CD4-positive, alpha-beta T cell (primary cell): Measurements from ENCODE around the gene FBXL17. TPM values are rescaled to one million over a fixed set of nuclear protein-coding genes. Genes with fewer than 3 reads are reported as not detected.

Experiments used
- ATAC-seq: fragments of 200-7000 bp; cut with Tn5 transposase; one replicate; pipeline ENCODE4 v1.10.0; 2022; ENCODE audit warnings: mild to moderate bottlenecking; ENCODE audit not compliant: poor library complexity
- CTCF ChIA-PET: fragments of 350-600 bp; sonication (Branson Sonifier 250); formaldehyde crosslinking; loops from one replicate; lab custom pipeline; 2021; ENCODE audit warnings: antibody characterized with exemption, inconsistent platforms; lab: Charles Lee
- POLR2A ChIA-PET: fragments of 350-600 bp; sonication (Branson Sonifier 250); formaldehyde crosslinking; loops from one replicate; lab custom pipeline; 2021; ENCODE audit warnings: antibody characterized with exemption, inconsistent platforms; lab: Charles Lee
- DNase-seq, 14 experiments: peaks; one replicate each; pipeline ENCODE4 v3.0.0-alpha.2; 2013 to 2020; ENCODE audit warnings: mixed read lengths in 2 of 14
- H3K27ac ChIP-seq, 2 donors: one replicate each; pipeline versions ENCODE4 v1.5.1 to v1.7.0; 2013; ENCODE audit warnings: low read length in 2 of 2, low read depth in 1 of 2, mild to moderate bottlenecking in 1 of 2
- H3K27me3 ChIP-seq, 2 experiments: 1 replicate in 1 of 2; 2 replicates in 1 of 2; pipeline versions ENCODE4 v1.6.1 to v1.7.0; 2013; ENCODE audit warnings: low read length in 2 of 2, control low read depth in 1 of 2, mild to moderate bottlenecking in 1 of 2, moderate library complexity in 1 of 2; ENCODE audit not compliant: insufficient read depth in 2 of 2, control insufficient read depth in 1 of 2
- H3K36me3 ChIP-seq: one replicate; pipeline ENCODE4 v1.6.1; 2013; ENCODE audit warnings: low read length, control low read depth; ENCODE audit not compliant: insufficient read depth
- H3K4me1 ChIP-seq: one replicate; pipeline ENCODE4 v1.6.1; 2013; ENCODE audit warnings: low read length, control low read depth; ENCODE audit not compliant: insufficient read depth
- H3K4me3 ChIP-seq: one replicate; pipeline ENCODE4 v1.5.1; 2013; ENCODE audit warnings: mild to moderate bottlenecking, low read length, moderate library complexity
- H3K9me3 ChIP-seq, 2 experiments: 1 replicate in 1 of 2; 2 replicates in 1 of 2; pipeline versions ENCODE4 v1.6.1 to v1.7.0; 2013; ENCODE audit warnings: low read length in 2 of 2, mild to moderate bottlenecking in 2 of 2, control low read depth in 1 of 2, moderate library complexity in 1 of 2; ENCODE audit not compliant: control insufficient read depth in 1 of 2, insufficient read depth in 1 of 2
- H3K27ac Mint-ChIP-seq: one replicate; pipeline ENCODE4 v1.8.0; 2020; ENCODE audit warnings: mixed read lengths
- H3K27me3 Mint-ChIP-seq: one replicate; pipeline ENCODE4 v1.8.0; 2021; ENCODE audit warnings: mixed read lengths
- H3K36me3 Mint-ChIP-seq: one replicate; pipeline ENCODE4 v1.8.0; 2021; ENCODE audit warnings: low read depth, mixed read lengths
- H3K4me1 Mint-ChIP-seq: one replicate; pipeline ENCODE4 v1.8.0; 2021; ENCODE audit warnings: low read depth, mixed read lengths
- H3K4me3 Mint-ChIP-seq: one replicate; pipeline ENCODE4 v1.8.0; 2020; ENCODE audit warnings: mild to moderate bottlenecking, mixed read lengths
- H3K9me3 Mint-ChIP-seq: one replicate; pipeline ENCODE4 v1.8.0; 2020; ENCODE audit warnings: mixed read lengths
- CTCF ChIP-seq: fragments of 200-600 bp; IDR thresholded peaks from one replicate; pipeline ENCODE4 v1.8.0; 2022; ENCODE audit warnings: antibody characterized with exemption, mild to moderate bottlenecking
- intact Hi-C, 2 experiments: fragments of 100-400 bp; cut with DNase I in 1 of 2; cut with micrococcal nuclease in 1 of 2; formaldehyde crosslinking; loops; one replicate each; pipeline versions ENCODE4 v1.15.1 to v1.9.0; 2023 to 2025; cut with DNase I, micrococcal nuclease
- total RNA-seq, 174 experiments: library from RNA in 2 of 174; stranded (reverse) in 2 of 174; gene quantifications; one replicate each; pipeline ENCODE4 v1.2.3 and lab custom pipeline; 2021 to 2026

The FBXL17 gene
- total RNA-seq, 2 experiments from 2014 or later, result 17.9 to 21.1 TPM

GRCh38 chr5:108381350-108381953 is 446 bp downstream of the FBXL17 start:
- no peak for TF ChIP-seq CTCF
- ATAC-seq (peak; percentile 61), DNase-seq (peak; percentile 69 to 90 (median 79))
- Histone ChIP-seq H3K9me3 (peaks cover 5% of the 10 kb centered on the region in 2 experiments), H3K4me1 (peaks cover 13% of the 10 kb centered on the region), H3K36me3 (no peaks in the 10 kb centered on the region), H3K27ac (peak overlapping the region; percentile 88 to 98), H3K27me3 (no peaks in the 10 kb centered on the region), H3K4me3 (peak overlapping the region; percentile 63)
- Mint-ChIP-seq H3K27ac (peak overlapping the region; percentile 94), H3K4me3 (peak overlapping the region; percentile 90), H3K36me3 (peaks cover 37% of the 10 kb centered on the region), H3K27me3 (no peaks in the 10 kb centered on the region), H3K9me3 (peaks cover 6% of the 10 kb centered on the region), H3K4me1 (peaks cover 51% of the 10 kb centered on the region)
- ChIA-PET CTCF (no interaction called here), POLR2A (interaction anchor here (0.6 to 2.9 kb wide), 15 partner anchors 8 to 1761 kb away, joined by 3 to 59 read pairs (median 6); partner anchors contain the start of genes FER, MAN2A1 and PJA2)
- intact Hi-C loops, result loop anchor here in 1 of 2 experiments (5.0 to 10.0 kb wide), 2 partner anchors 366 to 1313 kb away; partner anchors contain the start of gene FER

DNA sequence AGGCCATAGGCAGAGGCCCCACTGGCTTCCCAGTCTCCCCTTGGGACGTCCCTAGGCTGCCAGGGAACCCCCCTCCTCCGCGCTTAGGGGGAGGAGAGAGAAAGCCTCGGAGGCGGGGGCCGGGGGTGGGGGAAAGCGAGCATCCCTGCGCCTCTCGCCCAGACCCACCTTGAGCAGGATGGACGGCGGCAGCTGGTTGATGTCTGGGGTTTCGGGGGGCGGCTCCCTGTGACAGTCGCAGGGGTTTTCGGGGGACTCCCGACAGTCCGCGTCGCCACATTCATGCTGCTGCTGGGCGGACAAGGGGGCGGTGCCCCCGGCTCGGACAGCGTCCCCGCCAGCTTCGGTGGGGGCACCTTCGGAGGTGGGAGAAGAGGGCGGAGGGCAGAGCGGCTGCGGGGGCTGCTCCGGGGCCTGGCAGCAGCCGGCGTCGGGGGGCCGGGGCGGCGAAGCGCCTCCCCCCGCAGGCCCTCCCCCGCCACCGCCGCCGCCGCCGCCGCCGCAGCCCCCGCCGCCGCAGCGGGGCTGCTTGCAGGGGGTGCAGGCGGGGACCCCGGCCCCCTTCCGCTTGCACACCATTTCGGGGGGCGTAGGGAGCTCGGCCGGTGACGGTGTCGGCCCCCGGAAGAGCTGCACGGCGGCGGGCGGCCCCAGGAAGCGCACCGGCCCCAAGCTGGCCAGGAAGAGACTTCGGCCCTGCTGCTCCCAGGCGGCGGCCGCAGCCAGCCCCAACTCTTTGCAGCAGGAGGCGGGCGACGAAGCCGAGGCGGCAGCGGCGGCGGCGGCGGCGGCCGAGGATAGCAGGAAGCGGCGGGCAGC is 1.2 kb downstream of the FBXL17 start:
- ChIA-PET CTCF (no interaction called here), POLR2A (interaction anchor here (0.6 to 2.9 kb wide), 6 partner anchors 29 to 1762 kb away, joined by 3 to 25 read pairs (median 3); partner anchors contain the start of gene MAN2A1)
- Mint-ChIP-seq H3K27ac (peak overlapping the region; percentile 94), H3K36me3 (peaks cover 45% of the 10 kb centered on the region), H3K9me3 (peaks cover 11% of the 10 kb centered on the region), H3K27me3 (no peaks in the 10 kb centered on the region), H3K4me1 (peaks cover 51% of the 10 kb centered on the region), H3K4me3 (peak overlapping the region; percentile 90)
- peak overlapping the region; percentile 63 for H3K4me3 ChIP-seq
- DNase-seq (peak; percentile 12 to 77 (median 25)), ATAC-seq (no peak)
- TF ChIP-seq CTCF, result no peak
- peaks cover 13% of the 10 kb centered on the region for H3K4me1 ChIP-seq
- peak overlapping the region in 1 of 2 donors; percentile 98 for H3K27ac ChIP-seq
- H3K27me3 ChIP-seq, result no peaks in the 10 kb centered on the region
- H3K9me3 ChIP-seq, result peaks cover 6 to 12% of the 10 kb centered on the region in 2 experiments
- intact Hi-C loops, result loop anchor here in 1 of 2 experiments (5.0 to 10.0 kb wide), 2 partner anchors 367 to 1314 kb away; partner anchors contain the start of gene FER
- H3K36me3 ChIP-seq, result no peaks in the 10 kb centered on the region

DNA sequence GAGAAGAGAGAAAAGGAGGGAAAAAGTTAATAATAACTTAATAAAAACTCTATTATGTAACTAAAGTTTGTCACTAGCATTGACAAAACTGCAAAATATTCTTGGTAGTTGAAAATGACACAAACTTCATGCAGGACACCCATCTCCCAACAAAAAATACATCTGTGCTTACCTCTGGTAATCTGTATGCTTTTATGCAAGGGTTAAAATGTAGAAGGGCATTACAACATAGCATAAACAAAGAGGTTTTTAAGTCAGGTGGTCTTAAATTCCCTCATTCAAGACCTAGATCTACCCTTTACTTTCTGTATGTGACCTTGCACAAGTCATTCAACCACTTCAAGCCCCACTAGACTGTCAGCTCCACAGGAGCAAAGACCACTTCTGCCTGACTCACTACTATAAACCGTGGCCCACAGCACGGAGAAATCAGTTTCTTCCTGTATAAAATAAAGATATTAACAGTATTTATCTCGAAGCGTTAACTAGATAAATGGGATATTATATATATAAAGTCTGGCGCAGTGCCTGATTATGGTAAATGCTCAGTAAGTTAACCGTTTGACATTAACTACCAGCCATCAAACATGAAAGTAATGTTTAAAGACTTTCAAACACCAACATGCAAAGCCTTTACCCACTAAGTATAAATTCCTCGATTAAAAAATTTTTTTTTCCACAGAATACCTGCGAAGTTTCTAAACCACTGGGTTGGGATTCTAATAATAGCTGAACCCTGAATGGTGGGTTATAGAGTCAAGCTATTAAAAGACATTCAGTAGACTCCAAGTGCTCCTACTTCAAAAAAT is 2.0 kb downstream of the FBXL17 start:
- Mint-ChIP-seq H3K27me3 (no peaks in the 10 kb centered on the region), H3K36me3 (peaks cover 53% of the 10 kb centered on the region), H3K4me1 (peaks cover 51% of the 10 kb centered on the region), H3K4me3 (peak overlapping the region; percentile 90), H3K27ac (peak overlapping the region; percentile 81), H3K9me3 (peaks cover 17% of the 10 kb centered on the region)
- Histone ChIP-seq H3K4me3 (peak overlapping the region; percentile 63), H3K27ac (peak overlapping the region in 1 of 2 donors; percentile 98), H3K9me3 (peaks cover 6 to 20% of the 10 kb centered on the region in 2 experiments), H3K4me1 (peaks cover 13% of the 10 kb centered on the region), H3K27me3 (no peaks in the 10 kb centered on the region), H3K36me3 (no peaks in the 10 kb centered on the region)
- POLR2A ChIA-PET, result interaction anchor here (0.7 to 1.3 kb wide), 4 partner anchors 28 to 431 kb away, joined by 3 read pairs; no protein-coding TSS in a partner anchor
- ATAC-seq (no peak), DNase-seq (peak in 4 of 14 experiments; percentile 5 to 32 (median 22))
- CTCF ChIA-PET, result no interaction called here
- intact Hi-C loops, result loop anchor here in 1 of 2 experiments (5.0 to 10.0 kb wide), 2 partner anchors 367 to 1315 kb away; partner anchors contain the start of gene FER
- TF ChIP-seq CTCF, result no peak
